ENCODE measurements around the gene CREB3L2.

- TF ChIP-seq CTCF (conservative IDR thresholded peaks at IDR 0.05; ENCODE audit: low read length) (no peak), EZH2phosphoT487 (IDR thresholded peaks at IDR 0.05; ENCODE audit: borderline replicate concordance, low read depth, low read length) (no peak)
Measured at GRCh38 chr7:137948083-137948844, 53.6 kb downstream of the CREB3L2 start.

Measured in OCI-LY7 (cell line).